Ascending aorta (tissue), 2 donors: ENCODE data around the gene NAA20. TPM values are rescaled to one million over a fixed set of nuclear protein-coding genes. Genes with fewer than 3 reads are reported as not detected.

Source experiments
- DNase-seq, 2 donors: peaks; one replicate each; pipeline ENCODE4 v3.0.0-alpha.2; 2019; ENCODE audit warnings: low spot score in 2 of 2
- H3K27ac ChIP-seq, 2 donors: fragments of 200-600 bp; sonication (generic); one replicate each; pipeline ENCODE4 v1.5.1; 2016 to 2017; ENCODE audit warnings: mild to moderate bottlenecking in 1 of 2
- H3K27me3 ChIP-seq: fragments of 200-600 bp; sonication (generic); one replicate; pipeline ENCODE4 v1.5.1; 2017
- H3K36me3 ChIP-seq, 2 donors: fragments of 200-600 bp; sonication (generic); one replicate each; pipeline ENCODE4 v1.5.1; 2016
- H3K4me1 ChIP-seq, 2 donors: fragments of 200-600 bp; sonication (generic); one replicate each; pipeline ENCODE4 v1.5.1; 2016 to 2017; ENCODE audit warnings: mild to moderate bottlenecking in 1 of 2
- H3K4me3 ChIP-seq, 2 donors: fragments of 200-600 bp; sonication (generic); one replicate each; pipeline ENCODE4 v1.5.1; 2016 to 2017; ENCODE audit warnings: mild to moderate bottlenecking in 1 of 2
- H3K9me3 ChIP-seq, 2 donors: fragments of 200-600 bp; sonication (generic); one replicate each; pipeline ENCODE4 v1.5.1; 2016
- intact Hi-C: fragments of 100-400 bp; cut with DNase I; formaldehyde crosslinking; loops from one replicate; pipeline ENCODE4 v1.15.1; 2023
- total RNA-seq: library from RNA; depleted of rRNA; stranded (reverse); fragments of >200 nt; gene quantifications from one replicate; pipeline ENCODE4 v1.1.0, GENCODE V29; 2016
- TF ChIP-seq, protein P1 (sequence below), 3 experiments: fragments of 200-600 bp in 2 of 3; fragments of 450-650 bp in 1 of 3; sonication (generic) in 2 of 3; IDR thresholded peaks; one replicate each; pipeline ENCODE4 v1.5.1; 2016 to 2019; ENCODE audit warnings: antibody characterized with exemption in 3 of 3, mild to moderate bottlenecking in 1 of 3, moderate library complexity in 1 of 3

The NAA20 gene
- total RNA-seq, 1 donor from 2014 or later: 2.7 TPM

DNA sequence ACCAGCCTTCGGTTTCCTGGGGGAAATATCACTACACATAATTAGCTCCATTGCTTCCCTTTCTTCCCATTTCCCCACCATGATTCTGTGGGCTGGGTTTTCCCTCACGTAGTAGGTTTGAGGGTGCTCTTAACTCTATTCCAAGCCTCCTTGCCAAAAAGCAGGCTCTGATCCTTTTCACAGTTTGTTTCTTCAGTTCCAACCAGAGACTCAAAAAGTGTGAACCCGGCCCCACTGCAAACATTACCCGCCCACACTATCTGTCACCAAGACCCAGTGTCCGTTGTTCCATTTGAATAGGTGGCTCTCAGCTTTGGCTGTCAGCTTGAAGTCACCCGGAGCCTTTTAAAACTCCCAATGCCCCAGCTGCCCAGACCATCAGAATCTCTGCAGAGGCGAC, 11.8 kb upstream of the NAA20 start:
- Histone ChIP-seq H3K4me1 (peaks cover 0 to 17% of the 10 kb centered on the region in 2 donors), H3K27me3 (no peaks in the 10 kb centered on the region), H3K9me3 (no peaks in the 10 kb centered on the region), H3K36me3 (peaks cover 5 to 8% of the 10 kb centered on the region in 2 donors), H3K4me3 (no peak overlapping the region), H3K27ac (no peak overlapping the region)
- intact Hi-C loops: no loop called here
- DNase-seq: no peak
- TF ChIP-seq, protein P1, sequence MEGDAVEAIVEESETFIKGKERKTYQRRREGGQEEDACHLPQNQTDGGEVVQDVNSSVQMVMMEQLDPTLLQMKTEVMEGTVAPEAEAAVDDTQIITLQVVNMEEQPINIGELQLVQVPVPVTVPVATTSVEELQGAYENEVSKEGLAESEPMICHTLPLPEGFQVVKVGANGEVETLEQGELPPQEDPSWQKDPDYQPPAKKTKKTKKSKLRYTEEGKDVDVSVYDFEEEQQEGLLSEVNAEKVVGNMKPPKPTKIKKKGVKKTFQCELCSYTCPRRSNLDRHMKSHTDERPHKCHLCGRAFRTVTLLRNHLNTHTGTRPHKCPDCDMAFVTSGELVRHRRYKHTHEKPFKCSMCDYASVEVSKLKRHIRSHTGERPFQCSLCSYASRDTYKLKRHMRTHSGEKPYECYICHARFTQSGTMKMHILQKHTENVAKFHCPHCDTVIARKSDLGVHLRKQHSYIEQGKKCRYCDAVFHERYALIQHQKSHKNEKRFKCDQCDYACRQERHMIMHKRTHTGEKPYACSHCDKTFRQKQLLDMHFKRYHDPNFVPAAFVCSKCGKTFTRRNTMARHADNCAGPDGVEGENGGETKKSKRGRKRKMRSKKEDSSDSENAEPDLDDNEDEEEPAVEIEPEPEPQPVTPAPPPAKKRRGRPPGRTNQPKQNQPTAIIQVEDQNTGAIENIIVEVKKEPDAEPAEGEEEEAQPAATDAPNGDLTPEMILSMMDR (IDR thresholded peaks at IDR 0.05): no peak

DNA sequence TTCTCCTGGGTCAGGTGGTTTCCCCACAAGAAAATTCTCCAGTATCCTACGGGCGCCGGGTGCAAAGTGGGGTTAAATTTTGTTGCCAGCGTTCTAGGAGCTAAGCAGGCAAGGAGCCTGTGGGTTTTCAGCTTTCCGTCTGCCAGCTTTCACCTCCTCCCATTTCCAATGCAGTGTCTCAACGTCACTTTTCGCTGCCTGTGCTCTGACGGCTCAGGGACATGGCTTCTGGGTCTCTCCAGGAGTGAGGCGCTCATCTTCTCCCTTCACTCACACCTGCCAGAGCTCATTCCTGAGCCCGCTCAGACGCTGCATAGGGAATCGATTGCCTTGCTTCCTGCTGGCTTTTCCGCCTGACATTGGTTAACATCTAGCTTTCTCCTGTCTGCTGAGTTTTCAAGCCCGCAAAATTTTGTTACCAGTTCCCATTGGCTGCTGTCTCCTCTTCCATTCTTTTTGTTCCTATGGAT, 7.3 kb upstream of the NAA20 start:
- peak overlapping the region in 1 of 2 donors; percentile 4 for H3K27ac ChIP-seq
- no peaks in the 10 kb centered on the region for H3K9me3 ChIP-seq
- H3K27me3 ChIP-seq: no peaks in the 10 kb centered on the region
- no peaks in the 10 kb centered on the region for H3K4me1 ChIP-seq
- H3K4me3 ChIP-seq: peak overlapping the region in 1 of 2 donors; percentile 15
- intact Hi-C loops: no loop called here
- H3K36me3 ChIP-seq: no peaks in the 10 kb centered on the region
- TF ChIP-seq, protein P1 (IDR thresholded peaks at IDR 0.05): no peak
- no peak for DNase-seq

DNA sequence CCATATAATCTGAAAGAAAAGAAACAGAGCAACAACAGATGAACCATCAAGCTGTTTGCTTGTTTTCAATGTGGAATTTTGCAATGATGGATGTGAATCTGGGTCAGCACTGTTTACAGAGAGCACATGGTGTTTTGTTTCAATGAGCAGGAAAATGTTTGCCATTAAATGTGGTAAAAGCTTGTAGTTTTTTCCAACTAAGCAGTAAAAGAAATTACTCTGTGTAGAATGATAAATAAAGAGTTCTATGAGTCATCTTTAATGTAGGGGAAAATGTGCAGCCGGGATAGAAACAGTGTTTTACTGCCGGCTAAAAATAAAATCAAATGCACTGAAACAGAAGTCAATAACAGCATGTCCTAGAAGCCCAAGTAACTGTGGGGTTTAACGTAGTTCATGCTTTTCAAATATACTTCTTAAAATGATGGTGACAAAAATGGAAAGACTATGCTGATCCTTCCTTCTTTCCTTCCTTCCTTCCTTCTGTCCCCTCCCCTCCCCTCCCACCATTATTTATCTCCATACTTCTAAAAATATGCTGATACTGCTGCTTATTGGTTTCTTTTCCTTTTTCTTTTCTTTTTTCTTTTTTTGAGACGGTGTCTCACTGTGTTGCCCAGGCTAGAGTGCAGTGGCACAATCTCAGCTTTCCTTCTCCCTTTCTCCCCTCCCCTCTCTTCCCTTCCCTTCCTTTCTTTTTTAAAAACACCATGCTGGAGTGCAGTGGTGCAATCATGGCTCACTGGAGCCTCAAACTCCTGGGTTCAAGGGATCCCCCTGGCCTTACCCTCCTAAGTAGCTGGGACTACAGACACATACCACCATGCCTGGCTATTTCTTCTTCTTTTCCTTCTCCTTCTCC, 6.3 kb upstream of the NAA20 start:
- intact Hi-C loops: no loop called here
- H3K27ac ChIP-seq: peak overlapping the region; percentile 24 to 32

DNA sequence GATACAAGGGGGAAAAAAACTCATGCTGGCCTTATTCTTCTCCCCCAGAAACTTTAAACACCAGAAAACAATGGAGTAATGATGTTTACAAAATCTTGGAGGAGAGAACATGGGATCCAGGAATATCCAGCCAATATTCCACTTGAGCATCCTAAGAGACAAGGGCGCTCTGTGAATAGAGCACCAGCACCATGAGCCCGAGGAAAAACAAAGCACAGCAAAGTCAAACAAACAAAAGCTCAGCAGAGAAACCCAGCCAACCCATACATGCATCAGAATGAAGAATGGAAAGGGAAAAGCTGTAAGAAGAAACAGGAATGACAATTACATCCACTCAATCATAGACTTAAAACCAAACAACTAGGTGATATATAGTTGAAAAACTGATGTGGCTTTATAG, 4.6 kb upstream of the NAA20 start:
- Histone ChIP-seq H3K27ac (no peak overlapping the region), H3K9me3 (no peaks in the 10 kb centered on the region), H3K36me3 (no peaks in the 10 kb centered on the region), H3K27me3 (no peaks in the 10 kb centered on the region), H3K4me3 (no peak overlapping the region), H3K4me1 (peaks cover 2 to 3% of the 10 kb centered on the region in 2 donors)
- DNase-seq: no peak
- intact Hi-C loops: no loop called here
- TF ChIP-seq, protein P1 (IDR thresholded peaks at IDR 0.05): no peak

More for the DNA sequence above, 6.3 kb upstream of the NAA20 start:
- no peaks in the 10 kb centered on the region for H3K4me1 ChIP-seq
- TF ChIP-seq, protein P1 (IDR thresholded peaks at IDR 0.05): no peak
- H3K4me3 ChIP-seq: no peak overlapping the region
- no peak for DNase-seq
- no peaks in the 10 kb centered on the region for H3K27me3 ChIP-seq
- H3K9me3 ChIP-seq: no peaks in the 10 kb centered on the region
- H3K36me3 ChIP-seq: no peaks in the 10 kb centered on the region

DNA sequence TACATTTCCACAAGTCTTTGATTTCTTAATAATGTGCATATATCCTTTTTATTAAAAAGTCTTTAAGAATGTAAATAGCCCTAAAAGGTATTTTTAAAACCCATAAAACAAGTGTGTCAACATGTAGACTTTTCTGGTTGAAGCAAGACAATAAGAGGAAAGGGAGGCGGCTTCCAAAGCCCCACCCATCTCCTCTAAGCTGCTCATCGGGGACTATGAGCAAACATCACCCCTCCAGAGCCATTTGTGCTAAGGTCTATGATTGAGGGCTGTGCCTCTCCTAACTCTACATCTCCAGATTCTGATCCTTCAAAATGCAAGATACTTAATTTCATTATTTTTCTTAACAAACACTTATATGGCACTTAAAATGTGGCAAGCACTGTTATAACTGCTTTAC, 2.5 kb upstream of the NAA20 start:
- Histone ChIP-seq H3K27me3 (no peaks in the 10 kb centered on the region), H3K36me3 (no peaks in the 10 kb centered on the region), H3K27ac (no peak overlapping the region), H3K9me3 (no peaks in the 10 kb centered on the region), H3K4me1 (peaks cover 17 to 19% of the 10 kb centered on the region in 2 donors), H3K4me3 (no peak overlapping the region)
- DNase-seq: no peak
- intact Hi-C loops: no loop called here
- TF ChIP-seq, protein P1 (IDR thresholded peaks at IDR 0.05): no peak
